Panc1 (cell line): ENCODE results near the gene MRPS18A. TPM values are rescaled to one million over a fixed set of nuclear protein-coding genes. Genes with fewer than 3 reads are reported as not detected.

Source experiments
- ATAC-seq: fragments of 200-7000 bp; cut with Tn5 transposase; 2 replicates; pipeline ENCODE4 v1.9.1; 2020; ENCODE audit warnings: mild to moderate bottlenecking, moderate library complexity
- BruUV-seq: library from RNA; stranded (reverse); fragments of 400-500 nt; replicated peaks from 2 replicates; lab custom pipeline; 2021; lab: Mats Ljungman, UMichigan
- CTCF ChIA-PET: fragments of 300-600 bp; sonication (Branson Sonifier 250); formaldehyde crosslinking; loops from one replicate; lab custom pipeline; 2022; ENCODE audit warnings: antibody characterized with exemption; lab: Charles Lee
- POLR2A ChIA-PET: fragments of 300-600 bp; sonication (Branson Sonifier 250); formaldehyde crosslinking; loops from one replicate; lab custom pipeline; 2022; ENCODE audit warnings: antibody characterized with exemption; lab: Charles Lee
- DNase-seq: peaks from one replicate; pipeline ENCODE4 v3.0.0-alpha.2; 2010; ENCODE audit warnings: low read depth, low spot score
- H3K27ac ChIP-seq: 2 replicates; pipeline ENCODE4 v1.5.1; 2011; ENCODE audit warnings: mild to moderate bottlenecking, low read length, inconsistent platforms
- H3K27me3 ChIP-seq: fragments of 200-500 bp; sonication (Bioruptor generic); 2 replicates; pipeline ENCODE4 v1.6.0; 2014; ENCODE audit warnings: low read length, inconsistent platforms; ENCODE audit not compliant: control insufficient read depth, insufficient read depth
- H3K36me3 ChIP-seq: fragments of 200-500 bp; sonication (Bioruptor generic); 2 replicates; pipeline ENCODE4 v1.5.1; 2014; ENCODE audit warnings: inconsistent platforms, mild to moderate bottlenecking, low read length, moderate library complexity; ENCODE audit not compliant: control insufficient read depth, insufficient read depth
- H3K4me1 ChIP-seq: 2 replicates; pipeline ENCODE4 v1.5.1; 2011; ENCODE audit warnings: inconsistent platforms, mild to moderate bottlenecking, low read length, moderate library complexity; ENCODE audit not compliant: control insufficient read depth, insufficient read depth
- H3K4me3 ChIP-seq, 2 experiments: 2 replicates each; pipeline ENCODE4 v1.5.1; 2011 to 2012; ENCODE audit warnings: low read depth in 2 of 2, low read length in 2 of 2, mild to moderate bottlenecking in 2 of 2, inconsistent platforms in 1 of 2, moderate library complexity in 1 of 2
- H3K9me3 ChIP-seq: fragments of 200-500 bp; sonication (Bioruptor generic); 2 replicates; pipeline ENCODE4 v1.5.1; 2014; ENCODE audit warnings: low read depth, mild to moderate bottlenecking, inconsistent platforms, low read length, moderate library complexity; ENCODE audit not compliant: control insufficient read depth, insufficient read depth
- CTCF ChIP-seq: fragments of 450-650 bp; IDR thresholded peaks from 2 replicates; pipeline ENCODE4 v1.5.1; 2017; ENCODE audit warnings: mild to moderate bottlenecking
- POLR2AphosphoS5 ChIP-seq: IDR thresholded peaks from 2 replicates; pipeline ENCODE4 v1.6.1; 2012; ENCODE audit warnings: mild to moderate bottlenecking, low read depth, low read length, moderate library complexity
- REST ChIP-seq, 2 experiments: IDR thresholded peaks; 2 replicates each; pipeline ENCODE4 v1.6.1; 2011 to 2012; ENCODE audit warnings: low read depth in 2 of 2, control low read depth in 1 of 2, low read length in 1 of 2, mild to moderate bottlenecking in 1 of 2, moderate library complexity in 1 of 2; ENCODE audit not compliant: insufficient read depth in 1 of 2
- SIN3A ChIP-seq: IDR thresholded peaks from 2 replicates; pipeline ENCODE4 v1.6.1; 2012; ENCODE audit warnings: low read depth, mild to moderate bottlenecking, low read length, moderate library complexity, borderline replicate concordance; ENCODE audit not compliant: insufficient read depth
- TCF7L2 ChIP-seq: IDR thresholded peaks from 2 replicates; pipeline ENCODE4 v1.6.1; 2011; ENCODE audit warnings: mild to moderate bottlenecking, low read depth, low read length, inconsistent platforms
- in situ Hi-C: cut with HindIII; loops from 2 replicates; pipeline ENCODE4 v1.10.0; 2016; ENCODE audit warnings: low sequenced_read_pairs, low pct_unique_long_range_greater_than_20kb
- intact Hi-C: fragments of 100-400 bp; cut with micrococcal nuclease; formaldehyde crosslinking; loops from one replicate; pipeline ENCODE4 v1.10.0; 2022; ENCODE audit not compliant: unreplicated experiment
- total RNA-seq: library from RNA; stranded (reverse); gene quantifications from one replicate; pipeline ENCODE4 v1.2.1, GENCODE V29; 2021; ENCODE audit not compliant: unreplicated experiment

Gene MRPS18A
- total RNA-seq, 1 experiment from 2014 or later = 45.8 TPM

GRCh38 chr6:43706788-43707187, 19.2 kb upstream of the MRPS18A start:
- no TSS peak for BruUV-seq
- ChIA-PET POLR2A (no interaction called here), CTCF (no interaction called here)
- H3K9me3 ChIP-seq = no peaks in the 10 kb centered on the region
- DNase-seq (no peak), ATAC-seq (no peak)
- no peak overlapping the region for H3K27ac ChIP-seq
- intact Hi-C loops = no loop called here
- in situ Hi-C loops = no loop called here
- no peaks in the 10 kb centered on the region for H3K27me3 ChIP-seq
- H3K4me3 ChIP-seq = no peak overlapping the region
- TF ChIP-seq POLR2AphosphoS5 (no peak), TCF7L2 (no peak), REST (IDR thresholded peaks at IDR 0.05; ENCODE audit: insufficient read depth in 1 of 2, low read depth in 2 of 2, low read length in 1 of 2) (no peak), CTCF (no peak), SIN3A (no peak)
- no peaks in the 10 kb centered on the region for H3K36me3 ChIP-seq
- H3K4me1 ChIP-seq = no peaks in the 10 kb centered on the region; the same call in none of the 2 replicates

- ChIA-PET CTCF (interaction anchor here (0.6 to 1.0 kb wide), 2 partner anchors 38 to 562 kb away, joined by 3 read pairs; no protein-coding TSS in a partner anchor), POLR2A (interaction anchor here (0.7 kb wide), 1 partner anchor 10 kb away, joined by 8 read pairs; no protein-coding TSS in a partner anchor)
Measured at GRCh38 chr6:43705996-43706395, 18.4 kb upstream of the MRPS18A start.

More at GRCh38 chr6:43705996-43706395, 18.4 kb upstream of the MRPS18A start:
- TF ChIP-seq POLR2AphosphoS5 (no peak), REST (IDR thresholded peaks at IDR 0.05; ENCODE audit: insufficient read depth in 1 of 2, low read depth in 2 of 2, low read length in 1 of 2) (no peak), CTCF (no peak), SIN3A (no peak), TCF7L2 (no peak)
- intact Hi-C loops = no loop called here
- Histone ChIP-seq H3K9me3 (no peaks in the 10 kb centered on the region), H3K4me1 (no peaks in the 10 kb centered on the region; the same call in none of the 2 replicates), H3K27me3 (no peaks in the 10 kb centered on the region), H3K36me3 (no peaks in the 10 kb centered on the region), H3K27ac (no peak overlapping the region), H3K4me3 (no peak overlapping the region)
- no TSS peak for BruUV-seq
- ATAC-seq (no peak), DNase-seq (no peak)
- in situ Hi-C loops = no loop called here
